H9 (cell line): ENCODE measurements around the gene MROH2B. TPM values are rescaled to one million over a fixed set of nuclear protein-coding genes. Genes with fewer than 3 reads are reported as not detected.

ENCODE experiments used
- DNase-seq: peaks from one replicate; pipeline ENCODE4 v3.0.0-alpha.2; 2017
- H2AFZ ChIP-seq: one replicate; pipeline ENCODE4 v1.6.1; 2013; ENCODE audit warnings: mild to moderate bottlenecking, low read length, control low read depth, moderate library complexity
- H2AK5ac ChIP-seq: 2 replicates; pipeline ENCODE4 v1.6.1; 2013; ENCODE audit warnings: low read length, control low read depth, mixed read lengths; ENCODE audit not compliant: insufficient read length
- H2BK120ac ChIP-seq: one replicate; pipeline ENCODE4 v1.6.1; 2013; ENCODE audit warnings: low read depth, mild to moderate bottlenecking, low read length, control low read depth, inconsistent platforms; ENCODE audit not compliant: poor library complexity, severe bottlenecking
- H2BK12ac ChIP-seq: 2 replicates; pipeline ENCODE4 v1.6.1; 2013; ENCODE audit warnings: low read length, control low read depth, mixed read lengths, low read depth; ENCODE audit not compliant: insufficient read length
- H2BK15ac ChIP-seq: 2 replicates; pipeline ENCODE4 v1.6.1; 2013; ENCODE audit warnings: low read depth, low read length, control low read depth
- H2BK20ac ChIP-seq: one replicate; pipeline ENCODE4 v1.6.1; 2013; ENCODE audit warnings: low read depth, mild to moderate bottlenecking, low read length, control low read depth, inconsistent platforms; ENCODE audit not compliant: poor library complexity, severe bottlenecking
- H2BK5ac ChIP-seq: 2 replicates; pipeline ENCODE4 v1.6.1; 2013; ENCODE audit warnings: low read length, control low read depth, mixed read lengths; ENCODE audit not compliant: insufficient read length
- H3K14ac ChIP-seq: 2 replicates; pipeline ENCODE4 v1.6.1; 2013; ENCODE audit warnings: low read length, control low read depth; ENCODE audit not compliant: insufficient read depth
- H3K18ac ChIP-seq: 2 replicates; pipeline ENCODE4 v1.6.1; 2013; ENCODE audit warnings: low read depth, mild to moderate bottlenecking, mixed read lengths, low read length, control low read depth; ENCODE audit not compliant: insufficient read length
- H3K23ac ChIP-seq: 2 replicates; pipeline ENCODE4 v1.6.1; 2013; ENCODE audit warnings: low read length, control low read depth, mixed read lengths, low read depth; ENCODE audit not compliant: insufficient read length
- H3K23me2 ChIP-seq: 2 replicates; pipeline ENCODE4 v1.6.1; 2013; ENCODE audit warnings: low read depth, mild to moderate bottlenecking, mixed read lengths, low read length, control low read depth; ENCODE audit not compliant: insufficient read length, poor library complexity, severe bottlenecking
- H3K27ac ChIP-seq: 2 replicates; pipeline ENCODE4 v1.5.1; 2013; ENCODE audit warnings: low read length, control low read depth, mixed read lengths, low read depth; ENCODE audit not compliant: insufficient read length
- H3K27me3 ChIP-seq: 2 replicates; pipeline ENCODE4 v1.6.1; 2013; ENCODE audit warnings: low read length, control low read depth, inconsistent platforms; ENCODE audit not compliant: insufficient read depth
- H3K4ac ChIP-seq: 2 replicates; pipeline ENCODE4 v1.6.1; 2013; ENCODE audit warnings: low read depth, mild to moderate bottlenecking, control low read depth, inconsistent platforms, low read length, moderate library complexity
- H3K4me1 ChIP-seq: 2 replicates; pipeline ENCODE4 v1.6.1; 2013; ENCODE audit warnings: low read length, control low read depth, inconsistent platforms; ENCODE audit not compliant: insufficient read depth
- H3K4me2 ChIP-seq: 2 replicates; pipeline ENCODE4 v1.6.1; 2013; ENCODE audit warnings: low read length, control low read depth, mixed read lengths; ENCODE audit not compliant: insufficient read length, insufficient read depth
- H3K56ac ChIP-seq: 2 replicates; pipeline ENCODE4 v1.6.1; 2013; ENCODE audit warnings: low read depth, mild to moderate bottlenecking, mixed read lengths, low read length, control low read depth; ENCODE audit not compliant: insufficient read length
- H3K79me1 ChIP-seq: 2 replicates; pipeline ENCODE4 v1.6.1; 2013; ENCODE audit warnings: low read depth, mild to moderate bottlenecking, moderate library complexity, low read length, control low read depth, inconsistent platforms; ENCODE audit not compliant: insufficient read depth, poor library complexity, severe bottlenecking
- H3K79me2 ChIP-seq: 2 replicates; pipeline ENCODE4 v1.6.1; 2013; ENCODE audit warnings: low read length, control low read depth, inconsistent platforms; ENCODE audit not compliant: insufficient read depth
- H3K9ac ChIP-seq: 2 replicates; pipeline ENCODE4 v1.6.1; 2013; ENCODE audit warnings: low read length, control low read depth, mixed read lengths; ENCODE audit not compliant: insufficient read length; ENCODE audit errors: extremely low read depth
- H3K9me3 ChIP-seq: one replicate; pipeline ENCODE4 v1.6.1; 2013; ENCODE audit warnings: low read depth, low read length, inconsistent platforms; ENCODE audit not compliant: control insufficient read depth
- H3T11ph ChIP-seq: one replicate; pipeline ENCODE4 v1.6.1; 2013; ENCODE audit warnings: mild to moderate bottlenecking, low read length, control low read depth, inconsistent platforms
- H4K20me1 ChIP-seq: one replicate; pipeline ENCODE4 v1.6.1; 2013; ENCODE audit not compliant: control insufficient read depth, insufficient read length, insufficient read depth
- H4K5ac ChIP-seq: 2 replicates; pipeline ENCODE4 v1.6.1; 2013; ENCODE audit warnings: low read depth, mild to moderate bottlenecking, mixed read lengths, low read length, control low read depth; ENCODE audit not compliant: insufficient read length
- H4K8ac ChIP-seq: replicated peaks from 2 replicates; pipeline ENCODE4 v1.6.1; 2013; ENCODE audit warnings: low read length, control low read depth, mixed read lengths, low read depth; ENCODE audit not compliant: insufficient read length
- H4K91ac ChIP-seq: 2 replicates; pipeline ENCODE4 v1.6.1; 2013; ENCODE audit warnings: low read depth, mild to moderate bottlenecking, moderate library complexity, mixed read lengths, low read length, control low read depth; ENCODE audit not compliant: insufficient read length
- H3K27ac Mint-ChIP-seq, 3 experiments: 2 replicates in 2 of 3; 3 replicates in 1 of 3; pipeline ENCODE4 v1.8.0; 2020 to 2021; ENCODE audit warnings: mixed read lengths in 3 of 3, mild to moderate bottlenecking in 1 of 3, moderate library complexity in 1 of 3
- H3K27me3 Mint-ChIP-seq: 2 replicates; pipeline ENCODE4 v1.8.0; 2021; ENCODE audit warnings: low read depth, mild to moderate bottlenecking, moderate library complexity, mixed read lengths
- H3K36me3 Mint-ChIP-seq, 3 experiments: 2 replicates in 2 of 3; 3 replicates in 1 of 3; pipeline ENCODE4 v1.8.0; 2020 to 2021; ENCODE audit warnings: low read depth in 3 of 3, mixed read lengths in 3 of 3; ENCODE audit not compliant: insufficient read depth in 1 of 3
- H3K4me1 Mint-ChIP-seq, 2 experiments: 2 replicates each; pipeline ENCODE4 v1.8.0; 2020; ENCODE audit warnings: mixed read lengths in 2 of 2
- H3K4me3 Mint-ChIP-seq, 2 experiments: 2 replicates in 1 of 2; 3 replicates in 1 of 2; pipeline ENCODE4 v1.8.0; 2020 to 2021; ENCODE audit warnings: mild to moderate bottlenecking in 2 of 2, mixed read lengths in 2 of 2, moderate library complexity in 1 of 2
- H3K9me3 Mint-ChIP-seq, 2 experiments: 2 replicates in 1 of 2; 3 replicates in 1 of 2; pipeline ENCODE4 v1.8.0; 2020; ENCODE audit warnings: mild to moderate bottlenecking in 2 of 2, mixed read lengths in 2 of 2, moderate library complexity in 1 of 2
- CTCF ChIP-seq: fragments of 200-600 bp; sonication (generic); conservative IDR thresholded peaks from 3 replicates; pipeline ENCODE4 v1.8.0; 2021; ENCODE audit warnings: antibody characterized with exemption, mild to moderate bottlenecking
- WGBS: extraction: QIAGEN DNeasy Blood & Tissue Kit; methylation state at CpG from one replicate; pipeline ENCODE4 v1.1.7; 2013; ENCODE audit warnings: missing lambda C conversion rate, low lambda C conversion rate, mixed read lengths; ENCODE audit not compliant: insufficient read length; ENCODE audit errors: extremely low coverage; 5-methylcytosine and 5-hydroxymethylcytosine counted together
- total RNA-seq: library from RNA; stranded (reverse); gene quantifications from 2 replicates; pipeline ENCODE4 v1.2.1, GENCODE V29; 2021

MROH2B gene
- total RNA-seq, 1 experiment from 2014 or later = not detected

- no peaks in the 10 kb centered on the region for H3K79me2 ChIP-seq
- no peaks in the 10 kb centered on the region for H3K79me1 ChIP-seq
- no peak overlapping the region for H3K14ac ChIP-seq
- no peak overlapping the region for H3K18ac ChIP-seq
- H3T11ph ChIP-seq = no peak overlapping the region
- H3K9me3 Mint-ChIP-seq = no peaks in the 10 kb centered on the region; a peak in 2 of 5 replicates
- peaks cover 0 to 3% of the 10 kb centered on the region in 2 experiments; a peak in 3 of 4 replicates for H3K4me1 Mint-ChIP-seq
- no peak overlapping the region for H2BK5ac ChIP-seq
- no peak overlapping the region for H2BK15ac ChIP-seq
- H3K4me2 ChIP-seq = no peak overlapping the region
- no peak overlapping the region for H4K91ac ChIP-seq
- no peak for DNase-seq
- no peak overlapping the region for H2BK20ac ChIP-seq
- H3K27me3 ChIP-seq = no peaks in the 10 kb centered on the region
- no peak overlapping the region for H2AK5ac ChIP-seq
- H2BK12ac ChIP-seq = no peak overlapping the region
- H4K5ac ChIP-seq = no peak overlapping the region
- no peak overlapping the region for H3K9ac ChIP-seq
- no peak overlapping the region for H2BK120ac ChIP-seq
- no peak overlapping the region for H3K23ac ChIP-seq
- no peaks in the 10 kb centered on the region for H3K9me3 ChIP-seq
- no peaks in the 10 kb centered on the region; the same call in 1 of the 2 replicates for H3K4me1 ChIP-seq
- H3K56ac ChIP-seq = no peak overlapping the region
- H2AFZ ChIP-seq = no peak overlapping the region
- H4K8ac ChIP-seq = no peak overlapping the region
- no peaks in the 10 kb centered on the region for H3K27me3 Mint-ChIP-seq
- no CpG with 5 or more reads among the region's 4 CpGs for WGBS
- no peak overlapping the region for H3K27ac Mint-ChIP-seq
- H3K4ac ChIP-seq = no peak overlapping the region
- H3K36me3 Mint-ChIP-seq = no peaks in the 10 kb centered on the region
- TF ChIP-seq CTCF = no peak
- H3K27ac ChIP-seq = no peak overlapping the region
- H3K23me2 ChIP-seq = no peaks in the 10 kb centered on the region
- no peaks in the 10 kb centered on the region for H4K20me1 ChIP-seq
- H3K4me3 Mint-ChIP-seq = no peak overlapping the region
Measured at GRCh38 chr5:41009232-41009631, 61.9 kb downstream of the MROH2B start.
